Measurements from ENCODE around the gene DMD.

- TF ChIP-seq POLR2A (IDR thresholded peaks at IDR 0.05) = no peak
- no peak for TF ChIP-seq POLR2AphosphoS5 (IDR thresholded peaks at IDR 0.05)
- TF ChIP-seq, protein P1, sequence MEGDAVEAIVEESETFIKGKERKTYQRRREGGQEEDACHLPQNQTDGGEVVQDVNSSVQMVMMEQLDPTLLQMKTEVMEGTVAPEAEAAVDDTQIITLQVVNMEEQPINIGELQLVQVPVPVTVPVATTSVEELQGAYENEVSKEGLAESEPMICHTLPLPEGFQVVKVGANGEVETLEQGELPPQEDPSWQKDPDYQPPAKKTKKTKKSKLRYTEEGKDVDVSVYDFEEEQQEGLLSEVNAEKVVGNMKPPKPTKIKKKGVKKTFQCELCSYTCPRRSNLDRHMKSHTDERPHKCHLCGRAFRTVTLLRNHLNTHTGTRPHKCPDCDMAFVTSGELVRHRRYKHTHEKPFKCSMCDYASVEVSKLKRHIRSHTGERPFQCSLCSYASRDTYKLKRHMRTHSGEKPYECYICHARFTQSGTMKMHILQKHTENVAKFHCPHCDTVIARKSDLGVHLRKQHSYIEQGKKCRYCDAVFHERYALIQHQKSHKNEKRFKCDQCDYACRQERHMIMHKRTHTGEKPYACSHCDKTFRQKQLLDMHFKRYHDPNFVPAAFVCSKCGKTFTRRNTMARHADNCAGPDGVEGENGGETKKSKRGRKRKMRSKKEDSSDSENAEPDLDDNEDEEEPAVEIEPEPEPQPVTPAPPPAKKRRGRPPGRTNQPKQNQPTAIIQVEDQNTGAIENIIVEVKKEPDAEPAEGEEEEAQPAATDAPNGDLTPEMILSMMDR (IDR thresholded peaks at IDR 0.05) = no peak
- no peak for TF ChIP-seq EP300 (IDR thresholded peaks at IDR 0.05)
Measured at GRCh38 chrX:33132569-33132968, 78.8 kb downstream of the DMD start.

All from sigmoid colon (tissue), 4 donors.